ACC112 (cell line): ENCODE data around the gene HDAC4.

Source experiments
- H2AFZ ChIP-seq: fragments of 200-600 bp; sonication (generic); one replicate; pipeline ENCODE4 v1.6.0; 2017; ENCODE audit warnings: antibody characterized with exemption, low read length; ENCODE audit not compliant: unreplicated experiment
- H3K27ac ChIP-seq: fragments of 200-600 bp; sonication (generic); 2 replicates; pipeline ENCODE4 v1.5.1; 2014; ENCODE audit warnings: low read depth, mild to moderate bottlenecking, antibody characterized with exemption, low read length, moderate library complexity
- H3K27me3 ChIP-seq: fragments of 200-600 bp; sonication (generic); 2 replicates; pipeline ENCODE4 v1.6.1; 2014; ENCODE audit warnings: mild to moderate bottlenecking, antibody characterized with exemption, low read length, moderate library complexity, mixed read lengths; ENCODE audit not compliant: insufficient read depth
- H3K36me3 ChIP-seq: fragments of 200-600 bp; sonication (generic); 2 replicates; pipeline ENCODE4 v1.6.1; 2016; ENCODE audit warnings: mild to moderate bottlenecking, antibody characterized with exemption, low read length, moderate library complexity, mixed read lengths; ENCODE audit not compliant: insufficient read depth
- H3K4me1 ChIP-seq: fragments of 200-600 bp; sonication (generic); one replicate; pipeline ENCODE4 v1.6.1; 2016; ENCODE audit warnings: low read length, mixed read lengths; ENCODE audit not compliant: insufficient read depth, unreplicated experiment, control insufficient read depth
- H3K4me3 ChIP-seq: fragments of 200-600 bp; sonication (generic); 2 replicates; pipeline ENCODE4 v1.5.1; 2014; ENCODE audit warnings: mild to moderate bottlenecking, low read depth, low read length
- H3K79me2 ChIP-seq: fragments of 200-600 bp; sonication (generic); one replicate; pipeline ENCODE4 v1.6.0; 2016; ENCODE audit warnings: low read length; ENCODE audit not compliant: control insufficient read depth, unreplicated experiment, insufficient read depth

Gene HDAC4

GRCh38 chr2:239374896-239375277, 25.9 kb downstream of the HDAC4 start:
- Histone ChIP-seq H3K4me3 (no peak overlapping the region), H2AFZ (no peak overlapping the region), H3K79me2 (peaks cover 5% of the 10 kb centered on the region), H3K4me1 (no peaks in the 10 kb centered on the region), H3K27ac (no peak overlapping the region), H3K36me3 (no peaks in the 10 kb centered on the region), H3K27me3 (no peaks in the 10 kb centered on the region)

GRCh38 chr2:239372835-239373234, 28.0 kb downstream of the HDAC4 start:
- Histone ChIP-seq H2AFZ (no peak overlapping the region), H3K27ac (no peak overlapping the region), H3K36me3 (no peaks in the 10 kb centered on the region), H3K79me2 (peaks cover 5% of the 10 kb centered on the region), H3K4me1 (no peaks in the 10 kb centered on the region), H3K4me3 (no peak overlapping the region), H3K27me3 (no peaks in the 10 kb centered on the region)

DNA sequence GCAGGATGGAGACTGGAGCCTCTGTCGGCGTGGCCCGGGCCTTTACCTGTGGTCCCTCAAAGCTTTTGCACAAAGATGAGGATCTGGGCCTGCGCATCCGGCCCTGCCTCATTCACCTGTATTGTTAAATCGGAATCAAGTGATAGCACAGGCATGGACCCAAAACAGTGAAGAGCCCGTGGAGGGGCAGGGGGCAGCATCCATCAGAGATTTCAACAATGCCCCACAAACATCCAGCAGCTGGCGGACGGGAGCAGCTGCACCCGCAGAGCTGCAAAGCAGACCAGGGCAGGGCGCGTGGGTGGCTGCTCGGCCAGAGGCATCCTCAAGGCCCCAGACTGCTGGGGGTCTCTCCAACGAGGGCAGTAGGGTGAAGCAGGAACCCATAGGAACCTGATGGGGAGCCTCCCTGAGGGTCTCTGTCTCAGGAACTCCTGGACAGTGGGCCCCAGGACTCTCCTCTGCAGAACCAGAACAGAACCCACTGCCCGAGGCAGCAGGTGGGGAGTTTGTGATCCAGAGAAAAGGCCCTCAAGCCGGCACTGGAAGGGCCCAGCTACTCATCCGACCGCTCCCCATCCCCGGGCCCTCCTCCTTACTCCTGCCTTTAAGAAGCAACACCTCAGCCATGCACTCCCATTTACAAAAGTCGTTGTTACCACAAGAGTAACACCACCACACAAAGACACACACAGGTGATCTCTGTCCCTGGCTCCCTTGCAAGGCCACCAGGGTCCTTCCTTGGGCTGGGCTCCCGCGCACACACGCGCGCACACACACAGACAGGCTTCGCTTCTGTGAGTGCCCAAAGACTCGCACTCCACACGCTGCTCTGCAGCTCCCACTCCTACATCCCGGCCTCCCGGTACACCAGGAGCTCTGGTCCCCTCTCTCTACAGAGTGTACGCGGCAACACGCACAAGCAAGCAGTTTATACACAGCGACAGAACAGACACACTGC, 28.8 kb downstream of the HDAC4 start:
- Histone ChIP-seq H2AFZ (no peak overlapping the region), H3K27me3 (no peaks in the 10 kb centered on the region), H3K36me3 (no peaks in the 10 kb centered on the region), H3K4me1 (no peaks in the 10 kb centered on the region), H3K27ac (no peak overlapping the region), H3K79me2 (peaks cover 5% of the 10 kb centered on the region), H3K4me3 (no peak overlapping the region)

- no peaks in the 10 kb centered on the region for H3K36me3 ChIP-seq
- H3K79me2 ChIP-seq: peaks cover 5% of the 10 kb centered on the region
- H2AFZ ChIP-seq: no peak overlapping the region
- H3K4me1 ChIP-seq: no peaks in the 10 kb centered on the region
- no peaks in the 10 kb centered on the region for H3K27me3 ChIP-seq
- H3K27ac ChIP-seq: no peak overlapping the region
- no peak overlapping the region for H3K4me3 ChIP-seq
Observed at GRCh38 chr2:239370876-239371725, 29.7 kb downstream of the HDAC4 start.

DNA sequence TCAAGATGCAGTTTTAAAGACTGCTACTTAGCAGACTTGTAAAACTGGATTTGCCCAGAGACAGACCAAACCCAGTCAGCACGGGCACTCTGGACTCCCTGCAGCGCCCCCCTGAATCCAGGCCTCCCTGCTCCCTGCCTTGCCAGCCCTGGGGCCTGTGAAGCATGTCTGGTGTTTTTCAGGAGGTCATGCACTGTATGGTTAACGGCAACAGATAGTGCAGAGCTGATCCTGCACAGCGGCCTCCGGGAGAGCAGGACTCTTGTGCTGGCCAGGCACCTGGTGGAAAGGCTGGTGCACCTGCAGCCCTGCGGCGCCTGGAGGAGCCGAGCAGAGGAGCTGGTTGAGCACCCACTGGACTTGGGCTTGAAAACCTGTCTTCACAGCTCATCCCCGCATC, 30.4 kb downstream of the HDAC4 start:
- H3K36me3 ChIP-seq: no peaks in the 10 kb centered on the region
- H3K27me3 ChIP-seq: no peaks in the 10 kb centered on the region
- no peaks in the 10 kb centered on the region for H3K4me1 ChIP-seq
- peaks cover 5% of the 10 kb centered on the region for H3K79me2 ChIP-seq
- no peak overlapping the region for H3K4me3 ChIP-seq
- H2AFZ ChIP-seq: no peak overlapping the region
- no peak overlapping the region for H3K27ac ChIP-seq

GRCh38 chr2:239369631-239370161, 31.1 kb downstream of the HDAC4 start:
- Histone ChIP-seq H3K27me3 (no peaks in the 10 kb centered on the region), H3K27ac (no peak overlapping the region), H3K4me3 (no peak overlapping the region), H2AFZ (no peak overlapping the region), H3K4me1 (no peaks in the 10 kb centered on the region), H3K79me2 (peaks cover 5% of the 10 kb centered on the region), H3K36me3 (no peaks in the 10 kb centered on the region)

- Histone ChIP-seq H3K27ac (no peak overlapping the region), H3K4me3 (no peak overlapping the region), H3K4me1 (no peaks in the 10 kb centered on the region), H3K79me2 (peaks cover 5% of the 10 kb centered on the region), H2AFZ (no peak overlapping the region), H3K36me3 (no peaks in the 10 kb centered on the region), H3K27me3 (no peaks in the 10 kb centered on the region)
Observed at GRCh38 chr2:239368906-239369552, 31.8 kb downstream of the HDAC4 start.

- no peak overlapping the region for H3K4me3 ChIP-seq
- H2AFZ ChIP-seq: no peak overlapping the region
- peaks cover 5% of the 10 kb centered on the region for H3K79me2 ChIP-seq
- H3K4me1 ChIP-seq: no peaks in the 10 kb centered on the region
- H3K27ac ChIP-seq: no peak overlapping the region
- H3K27me3 ChIP-seq: no peaks in the 10 kb centered on the region
- H3K36me3 ChIP-seq: no peaks in the 10 kb centered on the region
Observed at GRCh38 chr2:239368321-239368720, 32.5 kb downstream of the HDAC4 start.

GRCh38 chr2:239366740-239367139, 34.1 kb downstream of the HDAC4 start:
- H3K79me2 ChIP-seq: peaks cover 3% of the 10 kb centered on the region
- no peaks in the 10 kb centered on the region for H3K36me3 ChIP-seq

DNA sequence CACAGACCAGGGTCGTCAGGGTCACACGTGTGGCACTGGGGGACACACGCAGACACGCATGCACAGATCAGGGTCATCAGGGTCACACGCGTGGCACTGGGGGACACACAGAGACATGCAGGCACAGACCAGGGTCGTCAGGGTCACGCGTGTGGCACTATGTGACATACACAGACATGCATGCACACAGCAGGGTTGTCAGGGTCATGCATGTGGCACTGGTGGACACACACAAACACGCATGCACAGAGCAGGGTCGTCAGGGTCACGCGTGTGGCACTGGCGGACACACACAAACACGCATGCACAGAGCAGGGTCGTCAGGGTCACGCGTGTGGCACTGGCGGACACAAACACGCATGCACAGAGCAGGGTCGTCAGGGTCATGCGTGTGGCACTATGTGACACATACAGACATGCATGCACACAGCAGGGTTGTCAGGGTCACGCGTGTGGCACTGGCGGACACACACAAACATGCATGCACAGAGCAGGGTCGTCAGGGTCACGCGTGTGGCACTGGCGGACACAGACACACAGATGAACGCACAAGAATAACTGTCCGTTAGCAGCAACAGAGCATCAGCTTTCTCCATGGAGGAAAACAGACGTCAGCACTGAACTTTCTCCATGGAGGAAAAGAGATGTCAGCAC, 34.9 kb downstream of the HDAC4 start:
- no peak overlapping the region for H2AFZ ChIP-seq
- no peaks in the 10 kb centered on the region for H3K4me1 ChIP-seq
- H3K27ac ChIP-seq: no peak overlapping the region
- peaks cover 7% of the 10 kb centered on the region for H3K79me2 ChIP-seq
- no peaks in the 10 kb centered on the region for H3K27me3 ChIP-seq
- H3K36me3 ChIP-seq: no peaks in the 10 kb centered on the region
- H3K4me3 ChIP-seq: no peak overlapping the region

More at GRCh38 chr2:239366740-239367139, 34.1 kb downstream of the HDAC4 start:
- H3K27me3 ChIP-seq: no peaks in the 10 kb centered on the region
- H3K27ac ChIP-seq: no peak overlapping the region
- H3K4me1 ChIP-seq: no peaks in the 10 kb centered on the region
- no peak overlapping the region for H2AFZ ChIP-seq
- no peak overlapping the region for H3K4me3 ChIP-seq
